ENCODE results near the gene GCHFR. TPM values are rescaled to one million over a fixed set of nuclear protein-coding genes. Genes with fewer than 3 reads are reported as not detected.

Gene GCHFR
- polyA plus RNA-seq, 3 donors = 19.1 to 46.7 (median 45.9) TPM

DNA sequence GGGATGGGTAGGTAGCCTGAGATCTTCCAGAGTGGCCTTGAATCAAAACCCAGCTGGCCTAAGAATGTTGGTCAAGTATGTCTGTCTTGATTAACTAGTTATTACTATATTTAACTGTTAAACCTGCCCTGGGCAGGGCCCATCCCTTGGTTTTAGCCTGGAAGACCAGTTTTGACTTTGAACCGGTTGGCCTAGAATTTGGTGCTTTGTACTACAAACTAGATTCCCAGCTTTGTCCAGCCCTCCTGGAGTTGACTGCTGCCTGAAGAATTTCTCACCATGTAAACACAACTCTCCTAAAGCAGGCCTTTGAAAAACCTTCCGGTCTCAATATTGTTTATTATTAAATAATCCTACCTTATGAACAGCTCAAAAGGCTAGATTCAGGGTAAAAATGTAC lies 21.9 kb downstream of the GCHFR start:
- Histone ChIP-seq H3K9me3 (replicated peaks in 1 of 2; ENCODE audit: control insufficient read depth in 1 of 2, insufficient read depth in 1 of 2, low read length in 2 of 2) (no peaks in the 10 kb centered on the region), H2AFZ (ENCODE audit: insufficient read depth, low read depth, low read length, poor library complexity, severe bottlenecking) (no peak overlapping the region), H3K27me3 (ENCODE audit: control insufficient read depth in 2 of 2, insufficient read depth in 2 of 2, low read length in 2 of 2) (no peaks in the 10 kb centered on the region), H3K36me3 (replicated peaks in 1 of 2; ENCODE audit: control insufficient read depth in 1 of 2, insufficient read depth in 2 of 2, low read length in 2 of 2) (peaks cover 0 to 10% of the 10 kb centered on the region in 2 donors), H3K27ac (ENCODE audit: low read depth in 1 of 2, low read length in 2 of 2) (no peak overlapping the region), H4K20me1 (ENCODE audit: insufficient read depth, low read length) (peaks cover 70% of the 10 kb centered on the region), H3K79me2 (ENCODE audit: insufficient read depth, low read length) (peaks cover 23% of the 10 kb centered on the region), H3K4me3 (replicated peaks in 1 of 3; ENCODE audit: low read depth in 2 of 3, low read length in 3 of 3) (no peak overlapping the region), H3K9ac (ENCODE audit: insufficient read depth, low read length, poor library complexity, severe bottlenecking) (no peak overlapping the region), H3K4me2 (replicated peaks; ENCODE audit: extremely low read depth, low read length, poor library complexity, severe bottlenecking) (no peak overlapping the region), H3K4me1 (ENCODE audit: control insufficient read depth in 1 of 2, insufficient read depth in 2 of 2, low read length in 2 of 2) (peaks cover 14 to 21% of the 10 kb centered on the region in 2 donors)
- intact Hi-C loops (cut with micrococcal nuclease) = loop anchor here in 1 of 2 donors (10.0 kb wide), 1 partner anchor 101 kb away; no protein-coding TSS in a partner anchor
- no CpG with 5 or more reads among the region's 2 CpGs for WGBS (ENCODE audit: insufficient coverage)
- TF ChIP-seq, protein P1, sequence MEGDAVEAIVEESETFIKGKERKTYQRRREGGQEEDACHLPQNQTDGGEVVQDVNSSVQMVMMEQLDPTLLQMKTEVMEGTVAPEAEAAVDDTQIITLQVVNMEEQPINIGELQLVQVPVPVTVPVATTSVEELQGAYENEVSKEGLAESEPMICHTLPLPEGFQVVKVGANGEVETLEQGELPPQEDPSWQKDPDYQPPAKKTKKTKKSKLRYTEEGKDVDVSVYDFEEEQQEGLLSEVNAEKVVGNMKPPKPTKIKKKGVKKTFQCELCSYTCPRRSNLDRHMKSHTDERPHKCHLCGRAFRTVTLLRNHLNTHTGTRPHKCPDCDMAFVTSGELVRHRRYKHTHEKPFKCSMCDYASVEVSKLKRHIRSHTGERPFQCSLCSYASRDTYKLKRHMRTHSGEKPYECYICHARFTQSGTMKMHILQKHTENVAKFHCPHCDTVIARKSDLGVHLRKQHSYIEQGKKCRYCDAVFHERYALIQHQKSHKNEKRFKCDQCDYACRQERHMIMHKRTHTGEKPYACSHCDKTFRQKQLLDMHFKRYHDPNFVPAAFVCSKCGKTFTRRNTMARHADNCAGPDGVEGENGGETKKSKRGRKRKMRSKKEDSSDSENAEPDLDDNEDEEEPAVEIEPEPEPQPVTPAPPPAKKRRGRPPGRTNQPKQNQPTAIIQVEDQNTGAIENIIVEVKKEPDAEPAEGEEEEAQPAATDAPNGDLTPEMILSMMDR (IDR thresholded peaks at IDR 0.05) = no peak
- Mint-ChIP-seq H3K4me3 (no peak overlapping the region), H3K27me3 (ENCODE audit: low read depth in 3 of 3) (peaks cover 0 to 11% (median 2%) of the 10 kb centered on the region in 3 donors), H3K36me3 (peaks cover 14 to 29% of the 10 kb centered on the region in 2 donors), H3K4me1 (peaks cover 26% of the 10 kb centered on the region), H3K9me3 (no peaks in the 10 kb centered on the region), H3K27ac (no peak overlapping the region)
- no peak for DNase-seq

DNA sequence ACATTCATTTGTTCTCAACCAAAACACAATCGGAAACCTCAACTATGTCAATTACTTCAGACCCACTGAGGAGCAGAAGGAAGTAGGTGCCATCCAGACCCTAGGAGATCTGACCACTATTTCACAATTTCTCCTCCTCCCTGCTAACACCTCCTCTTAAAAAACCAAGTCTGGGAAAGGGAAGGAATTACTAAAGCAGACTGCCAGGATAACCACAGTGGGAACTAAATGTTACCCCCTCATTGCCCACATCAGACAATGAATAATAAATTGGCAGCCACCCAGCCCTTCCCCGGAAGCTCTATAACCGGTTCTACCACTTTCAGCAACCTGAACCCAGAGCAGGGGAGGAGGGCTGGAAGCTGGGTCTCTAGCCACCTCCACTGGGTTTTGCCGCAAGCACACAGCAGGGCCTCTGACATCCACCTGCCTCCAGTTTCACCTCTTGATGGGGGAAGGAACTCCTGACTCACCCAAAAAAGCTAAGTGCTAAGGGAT lies 23.5 kb downstream of the GCHFR start:
- peak in 1 of 3 donors; percentile 12 for DNase-seq
- peaks cover 23% of the 10 kb centered on the region for H3K79me2 ChIP-seq (ENCODE audit: insufficient read depth, low read length)
- H3K27me3 Mint-ChIP-seq (ENCODE audit: low read depth in 3 of 3) = peaks cover 0 to 10% (median 2%) of the 10 kb centered on the region in 3 donors
- peaks cover 26% of the 10 kb centered on the region for H3K4me1 Mint-ChIP-seq
- intact Hi-C loops (cut with micrococcal nuclease) = loop anchor here in 1 of 2 donors (10.0 kb wide), 1 partner anchor 103 kb away; no protein-coding TSS in a partner anchor
- H3K27me3 ChIP-seq (ENCODE audit: control insufficient read depth in 2 of 2, insufficient read depth in 2 of 2, low read length in 2 of 2) = no peaks in the 10 kb centered on the region
- H3K4me2 ChIP-seq (replicated peaks; ENCODE audit: extremely low read depth, low read length, poor library complexity, severe bottlenecking) = peak overlapping the region; percentile 15
- peaks cover 67% of the 10 kb centered on the region for H4K20me1 ChIP-seq (ENCODE audit: insufficient read depth, low read length)
- H3K9ac ChIP-seq (ENCODE audit: insufficient read depth, low read length, poor library complexity, severe bottlenecking) = peak overlapping the region; percentile 34
- TF ChIP-seq, protein P1 (IDR thresholded peaks at IDR 0.05) = no peak
- WGBS (ENCODE audit: insufficient coverage) = 0% methylated on average over 1 of the region's 4 CpGs
- H2AFZ ChIP-seq (ENCODE audit: insufficient read depth, low read depth, low read length, poor library complexity, severe bottlenecking) = no peak overlapping the region
- H3K27ac Mint-ChIP-seq = peak overlapping the region in 1 of 7 donors; percentile 26
- no peaks in the 10 kb centered on the region for H3K9me3 ChIP-seq (replicated peaks in 1 of 2; ENCODE audit: control insufficient read depth in 1 of 2, insufficient read depth in 1 of 2, low read length in 2 of 2)
- no peak overlapping the region for H3K4me3 Mint-ChIP-seq
- no peaks in the 10 kb centered on the region for H3K9me3 Mint-ChIP-seq
- H3K4me3 ChIP-seq (replicated peaks in 1 of 3; ENCODE audit: low read depth in 2 of 3, low read length in 3 of 3) = no peak overlapping the region
- H3K27ac ChIP-seq (ENCODE audit: low read depth in 1 of 2, low read length in 2 of 2) = no peak overlapping the region
- peaks cover 14 to 21% of the 10 kb centered on the region in 2 donors for H3K4me1 ChIP-seq (ENCODE audit: control insufficient read depth in 1 of 2, insufficient read depth in 2 of 2, low read length in 2 of 2)
- peaks cover 21 to 42% of the 10 kb centered on the region in 2 donors for H3K36me3 Mint-ChIP-seq
- peaks cover 2 to 20% of the 10 kb centered on the region in 2 donors for H3K36me3 ChIP-seq (replicated peaks in 1 of 2; ENCODE audit: control insufficient read depth in 1 of 2, insufficient read depth in 2 of 2, low read length in 2 of 2)
